ENCODE results near the gene DGKG. TPM values are rescaled to one million over a fixed set of nuclear protein-coding genes. Genes with fewer than 3 reads are reported as not detected.

DGKG gene
- polyA plus RNA-seq, 1 of the 3 experiments (the other 2 are of a cell fraction) = 0.12 TPM

- Histone ChIP-seq H4K20me1 (ENCODE audit: insufficient read depth) (no peaks in the 10 kb centered on the region), H2AFZ (ENCODE audit: low read depth) (no peak overlapping the region), H3K36me3 (replicated peaks in 1 of 2; ENCODE audit: control insufficient read depth in 1 of 2, insufficient read depth in 2 of 2, low read length in 1 of 2) (no peaks in the 10 kb centered on the region), H3K4me3 (ENCODE audit: low read depth in 2 of 2, low read length in 1 of 2) (no peak overlapping the region), H3K9me2 (no peaks in the 10 kb centered on the region), H3F3A (replicated peaks; ENCODE audit: insufficient read depth) (no peaks in the 10 kb centered on the region), H3K4me1 (ENCODE audit: control insufficient read depth in 1 of 2, insufficient read depth in 2 of 2, low read depth in 1 of 2, low read length in 1 of 2) (no peaks in the 10 kb centered on the region), H3K9me3 (no peaks in the 10 kb centered on the region), H3K27me3 (ENCODE audit: insufficient read depth) (peaks cover 7% of the 10 kb centered on the region; the same call in 1 of the 2 replicates), H3K9ac (no peak overlapping the region), H3K79me2 (ENCODE audit: insufficient read depth) (no peaks in the 10 kb centered on the region), H3K27ac (ENCODE audit: low read depth in 2 of 2, low read length in 1 of 2) (no peak overlapping the region), H3K4me2 (no peak overlapping the region)
- CTCF ChIA-PET = interaction anchor here (0.6 to 2.2 kb wide), 4 partner anchors 38 to 318 kb away, joined by 3 to 11 read pairs (median 4); no protein-coding TSS in a partner anchor
- TF ChIP-seq NRF1 (IDR thresholded peaks at IDR 0.05; ENCODE audit: low read depth, low read length) (no peak), MAX (IDR thresholded peaks at IDR 0.05; ENCODE audit: low read depth) (no peak), FOSL2 (IDR thresholded peaks at IDR 0.05; ENCODE audit: borderline replicate concordance, low read depth) (no peak), GABPA (IDR thresholded peaks at IDR 0.05; ENCODE audit: low read depth) (no peak), CHD2 (IDR thresholded peaks at IDR 0.05; ENCODE audit: low read length, partially characterized antibody) (no peak), RCOR1 (IDR thresholded peaks at IDR 0.05; ENCODE audit: low read length) (no peak), MXI1 (IDR thresholded peaks at IDR 0.05; ENCODE audit: low read depth, low read length) (no peak), FOXJ3 (CRISPR knock-in tag; IDR thresholded peaks at IDR 0.05) (no peak), EZH2phosphoT487 (IDR thresholded peaks at IDR 0.05; ENCODE audit: borderline replicate concordance, low read depth) (no peak), RXRA (IDR thresholded peaks at IDR 0.05; ENCODE audit: borderline replicate concordance, low read depth) (no peak), FOXM1 (IDR thresholded peaks at IDR 0.05; ENCODE audit: low read depth) (no peak), JUND (IDR thresholded peaks at IDR 0.05) (no peak), REST (IDR thresholded peaks at IDR 0.05; ENCODE audit: low read depth, low read length) (no peak), TEAD4 (IDR thresholded peaks at IDR 0.05; ENCODE audit: borderline replicate concordance, insufficient read depth) (no peak), USF1 (IDR thresholded peaks at IDR 0.05; ENCODE audit: borderline replicate concordance, low read depth) (no peak)
- DNase-seq = no peak
- POLR2A ChIA-PET = no interaction called here
- WGBS (ENCODE audit: low lambda C conversion rate) = 64% methylated on average over 12 of the region's 15 CpGs
These were observed 140.2 kb downstream of the DGKG start for GRCh38 chr3:186221760-186222378.
